GM12891 (cell line): ENCODE measurements around the gene ALMS1.

Experiments
- POLR2A ChIP-seq: IDR thresholded peaks from 2 replicates; pipeline ENCODE4 v1.6.1; 2011; ENCODE audit warnings: low read depth, low read length, control low read depth
- POLR2AphosphoS5 ChIP-seq: IDR thresholded peaks from 2 replicates; pipeline ENCODE4 v1.6.1; 2011; ENCODE audit warnings: low read depth, low read length, control low read depth
- TAF1 ChIP-seq: IDR thresholded peaks from 2 replicates; pipeline ENCODE4 v1.6.1; 2011; ENCODE audit warnings: low read depth, low read length, control low read depth

DNA sequence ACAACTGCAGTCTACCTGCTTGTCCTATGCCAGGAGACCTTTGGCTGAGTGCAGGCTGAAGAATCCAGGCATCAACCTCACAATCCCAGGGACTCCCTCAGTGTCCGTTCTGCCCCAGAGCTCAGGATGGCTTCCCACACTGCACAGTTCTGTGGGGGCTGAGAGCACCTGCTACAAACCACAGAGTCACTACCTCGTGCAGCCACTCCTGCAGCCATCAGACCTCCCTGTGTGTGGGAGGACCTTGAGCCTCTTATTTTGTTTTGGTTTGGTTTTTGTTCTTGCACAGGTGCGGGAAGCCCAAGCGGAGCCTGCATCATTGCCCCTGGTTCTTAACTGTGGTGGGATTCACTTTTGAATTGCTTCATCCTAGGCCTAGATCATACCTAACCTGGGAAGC is 225.6 kb downstream of the ALMS1 start:
- TF ChIP-seq POLR2AphosphoS5 (no peak), POLR2A (no peak), TAF1 (no peak)
